A172 (cell line): ENCODE data around the gene CENPM. TPM values are rescaled to one million over a fixed set of nuclear protein-coding genes. Genes with fewer than 3 reads are reported as not detected.

ENCODE experiments used
- DNase-seq: peaks from one replicate; pipeline ENCODE4 v3.0.0-alpha.2; 2015; ENCODE audit warnings: low spot score
- total RNA-seq: library from RNA; depleted of rRNA; stranded (reverse); fragments of >200 nt; shearing (Covaris generic); gene quantifications from 2 replicates; pipeline ENCODE4 v1.2.3, GENCODE V29; 2014; rRNA removed

Gene CENPM
- total RNA-seq, 1 experiment from 2014 or later: 54.8 TPM

GRCh38 chr22:41900652-41901312 is 46.2 kb downstream of the CENPM start:
- no peak for DNase-seq

- no peak for DNase-seq
These were observed 46.8 kb downstream of the CENPM start for GRCh38 chr22:41899992-41900651.

GRCh38 chr22:41899110-41899509 is 47.8 kb downstream of the CENPM start:
- no peak for DNase-seq

- DNase-seq: no peak
These were observed 48.3 kb downstream of the CENPM start for GRCh38 chr22:41898645-41899044.

- DNase-seq: no peak
These were observed 53.2 kb downstream of the CENPM start for GRCh38 chr22:41893591-41894375.

GRCh38 chr22:41892721-41893120 is 54.2 kb downstream of the CENPM start:
- no peak for DNase-seq

- no peak for DNase-seq
These were observed 55.5 kb downstream of the CENPM start for GRCh38 chr22:41891407-41891806.

Other genes with a start within 250 kb of the CENPM start
- gene MEI1, start 247.6 kb downstream of the CENPM start, total RNA-seq: 1.2 and 2.7 TPM in 2 replicates
- gene CCDC134, start 146.5 kb downstream of the CENPM start, total RNA-seq: 5.7 and 6.2 TPM in 2 replicates
- gene SREBF2, start 114.0 kb downstream of the CENPM start, total RNA-seq: 15.8 and 17.7 TPM in 2 replicates
- gene SHISA8, start 32.1 kb downstream of the CENPM start, total RNA-seq: not detected in 2 replicates
- 0.03 TPM in 1 of 2 replicates, not detected in the other for gene TNFRSF13C, start 20.3 kb downstream of the CENPM start, total RNA-seq
- gene SEPTIN3, start 22.3 kb upstream of the CENPM start, total RNA-seq: 7.7 and 8.3 TPM in 2 replicates
- gene WBP2NL, start 51.6 kb upstream of the CENPM start, total RNA-seq: not detected in 2 replicates
- 11.5 and 17.7 TPM in 2 replicates for gene NAGA, start 123.7 kb upstream of the CENPM start, total RNA-seq
- 0.07 and 0.17 TPM in 2 replicates for gene PHETA2, start 127.1 kb upstream of the CENPM start, total RNA-seq
- 2.9 and 6.5 TPM in 2 replicates for gene SMDT1, start 132.5 kb upstream of the CENPM start, total RNA-seq
- 73.3 and 80.7 TPM in 2 replicates for gene NDUFA6, start 143.6 kb upstream of the CENPM start, total RNA-seq
- 0.03 and 0.46 TPM in 2 replicates for gene CYP2D6, start 183.7 kb upstream of the CENPM start, total RNA-seq